A549 (cell line): ENCODE measurements around the gene FERMT3. TPM values are rescaled to one million over a fixed set of nuclear protein-coding genes. Genes with fewer than 3 reads are reported as not detected.

Experiments used
- ATAC-seq, 2 experiments: fragments of 200-7000 bp in 1 of 2; fragments of >200 bp in 1 of 2; cut with Nextera tagmentation in 1 of 2; cut with Tn5 transposase in 1 of 2; 3 replicates each; pipeline versions ENCODE4 v1.8.0 to v1.9.1; 2018 to 2020; ENCODE audit warnings: mild to moderate bottlenecking in 1 of 2, moderate library complexity in 1 of 2
- CTCF ChIA-PET: fragments of 300-600 bp; sonication (Branson Sonifier 250); formaldehyde crosslinking; extraction: SDS; loops from one replicate; lab custom pipeline; 2021; ENCODE audit warnings: antibody characterized with exemption, inconsistent platforms; lab: Yijun Ruan, JAX
- POLR2A ChIA-PET: fragments of 350-600 bp; formaldehyde crosslinking; extraction: SDS; loops from one replicate; lab custom pipeline; 2021; ENCODE audit warnings: antibody characterized with exemption, inconsistent platforms; lab: Yijun Ruan, JAX
- DNase-seq, 2 experiments: peaks; one replicate each; pipeline versions ENCODE4 v3.0.0 to v3.0.0-alpha.2; 2011 to 2016; ENCODE audit warnings: low read depth in 1 of 2, low spot score in 1 of 2
- FAIRE-seq: peaks from 2 replicates; lab custom pipeline; 2011; peaks lifted over from hg19 to GRCh38; lab: Jason Lieb, UNC
- H3K27ac ChIP-seq, 2 experiments: fragments of >200 bp; sonication (Bioruptor Twin); formaldehyde crosslinking; 3 replicates each; pipeline ENCODE4 v1.5.1; 2016 to 2017
- H3K4me1 ChIP-seq: fragments of >200 bp; sonication (Bioruptor Twin); formaldehyde crosslinking; 3 replicates; pipeline ENCODE4 v1.6.1; 2016
- H3K4me2 ChIP-seq: fragments of >200 bp; sonication (Bioruptor Twin); formaldehyde crosslinking; 3 replicates; pipeline ENCODE4 v1.6.1; 2016
- H3K4me3 ChIP-seq: fragments of >200 bp; sonication (Bioruptor Twin); formaldehyde crosslinking; 3 replicates; pipeline ENCODE4 v1.5.1; 2016
- H3K9me3 ChIP-seq: fragments of >200 bp; sonication (Bioruptor Twin); formaldehyde crosslinking; 3 replicates; pipeline ENCODE4 v1.6.1; 2016
- CBX8 ChIP-seq: fragments of 200-600 bp; sonication (generic); IDR thresholded peaks from 2 replicates; pipeline ENCODE4 v1.6.1; 2016
- CHD2 ChIP-seq: fragments of 150-350 bp; IDR thresholded peaks from 2 replicates; pipeline ENCODE4 v1.6.1; 2014; ENCODE audit warnings: low read length; ENCODE audit not compliant: partially characterized antibody
- HOXB13 ChIP-seq: fragments of 250-450 bp; sonication (Bioruptor Pico); IDR thresholded peaks from 2 replicates; pipeline ENCODE4 v1.5.0; 2020; ENCODE audit warnings: low read depth, mild to moderate bottlenecking, moderate library complexity
- MAFK ChIP-seq: fragments of 450-650 bp; IDR thresholded peaks from 2 replicates; pipeline ENCODE4 v1.6.1; 2014; ENCODE audit not compliant: partially characterized antibody
- MAZ ChIP-seq: fragments of 150-350 bp; IDR thresholded peaks from 2 replicates; pipeline ENCODE4 v1.6.1; 2014; ENCODE audit warnings: antibody characterized with exemption, low read depth, low read length, borderline replicate concordance
- RAD21 ChIP-seq, 2 experiments: fragments of >200 bp in 1 of 2; sonication (Bioruptor Twin) in 1 of 2; formaldehyde crosslinking in 1 of 2; IDR thresholded peaks in 1 of 2; conservative IDR thresholded peaks in 1 of 2; 2 replicates in 1 of 2; 3 replicates in 1 of 2; pipeline ENCODE4 v1.6.1; 2012 to 2018; ENCODE audit warnings: inconsistent platforms in 1 of 2
- RCOR1 ChIP-seq: fragments of 150-350 bp; IDR thresholded peaks from 2 replicates; pipeline ENCODE4 v1.6.1; 2014; ENCODE audit warnings: antibody characterized with exemption, low read length, low read depth
- RFX5 ChIP-seq: fragments of 450-650 bp; IDR thresholded peaks from 2 replicates; pipeline ENCODE4 v1.7.1; 2014; ENCODE audit warnings: antibody characterized with exemption, mild to moderate bottlenecking, moderate library complexity
- TFCP2L1 ChIP-seq: fragments of 250-450 bp; sonication (Bioruptor Pico); IDR thresholded peaks from 2 replicates; pipeline ENCODE4 v1.5.0; 2021; ENCODE audit warnings: mild to moderate bottlenecking
- ZNF302 ChIP-seq: fragments of 250-450 bp; sonication (Bioruptor Pico); IDR thresholded peaks from 2 replicates; pipeline ENCODE4 v1.9.0; 2021; ENCODE audit warnings: inconsistent platforms, mild to moderate bottlenecking, moderate library complexity
- WGBS: methylation state at CpG from one replicate; pipeline ENCODE4 v1.1.6; 2017; ENCODE audit errors: missing lambda C conversion rate; 5-methylcytosine and 5-hydroxymethylcytosine counted together
- polyA plus RNA-seq, 4 experiments: library from polyadenylated mRNA; depleted of rRNA in 3 of 4; stranded (reverse); fragments of >200 nt; fragmentation: RNase III in 1 of 4; extraction: RNeasy Plus Mini Kit Qiagen cat#74134 plus additional on column Dnase treatment in 1 of 4; gene quantifications; 2 replicates in 3 of 4; 3 replicates in 1 of 4; pipeline ENCODE4 v1.2.3, GENCODE V29; 2011 to 2017
- TF ChIP-seq, protein P1 (sequence below): fragments of 450-650 bp; IDR thresholded peaks from 2 replicates; pipeline ENCODE4 v1.6.1; 2014; ENCODE audit warnings: antibody characterized with exemption
- TF ChIP-seq, protein P2 (sequence below): fragments of 200-600 bp; sonication (generic); IDR thresholded peaks from 2 replicates; pipeline ENCODE4 v1.6.1; 2016; ENCODE audit warnings: antibody characterized with exemption, mild to moderate bottlenecking, moderate library complexity
- TF ChIP-seq, protein P3 (sequence below): IDR thresholded peaks from 2 replicates; pipeline ENCODE4 v1.6.1; 2012

The FERMT3 gene
- polyA plus RNA-seq, 2 of the 4 experiments (the other 2 are of a cell fraction): 0.56 to 2.1 TPM

DNA sequence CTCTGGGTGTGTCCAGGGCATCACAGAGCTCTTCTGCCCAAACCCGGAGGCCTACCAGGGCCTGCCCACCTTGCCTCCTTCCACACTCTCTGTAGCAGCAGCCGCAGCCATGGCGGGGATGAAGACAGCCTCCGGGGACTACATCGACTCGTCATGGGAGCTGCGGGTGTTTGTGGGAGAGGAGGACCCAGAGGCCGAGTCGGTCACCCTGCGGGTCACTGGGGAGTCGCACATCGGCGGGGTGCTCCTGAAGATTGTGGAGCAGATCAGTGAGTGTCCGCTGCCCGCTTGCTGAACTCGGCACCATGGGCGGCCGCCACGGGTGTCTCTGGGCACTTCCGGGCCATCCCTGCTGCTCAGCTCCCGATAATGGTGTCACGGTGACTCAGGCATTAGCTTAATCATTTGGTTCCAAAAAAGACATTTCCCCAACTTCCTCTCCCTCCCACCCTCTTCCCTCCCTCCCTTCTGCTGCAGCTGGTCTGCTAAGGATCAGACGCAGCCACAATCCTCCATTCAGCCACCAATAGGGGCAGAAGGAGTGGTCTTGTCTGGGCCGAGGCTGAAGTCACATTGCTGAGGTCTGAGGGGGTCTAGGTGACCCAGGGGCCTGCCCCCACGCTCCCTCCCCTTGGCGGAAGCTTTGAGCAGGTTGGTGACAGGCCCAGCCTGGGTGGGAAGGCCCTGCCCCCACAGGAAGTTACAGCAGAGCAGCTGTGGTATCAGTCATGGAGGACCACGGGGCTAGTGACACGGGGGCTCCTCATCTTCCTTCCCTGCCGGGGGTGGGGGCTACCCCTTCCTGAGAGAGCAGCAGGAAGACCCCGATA, 950 bp downstream of the FERMT3 start:
- Histone ChIP-seq H3K27ac (peak overlapping the region in 1 of 2 experiments; percentile 34; a peak in 1 of 6 replicates), H3K4me2 (no peak overlapping the region), H3K4me3 (no peak overlapping the region), H3K4me1 (peaks cover 9% of the 10 kb centered on the region; the same call in 1 of the 3 replicates), H3K9me3 (no peaks in the 10 kb centered on the region)
- TF ChIP-seq, protein P1, sequence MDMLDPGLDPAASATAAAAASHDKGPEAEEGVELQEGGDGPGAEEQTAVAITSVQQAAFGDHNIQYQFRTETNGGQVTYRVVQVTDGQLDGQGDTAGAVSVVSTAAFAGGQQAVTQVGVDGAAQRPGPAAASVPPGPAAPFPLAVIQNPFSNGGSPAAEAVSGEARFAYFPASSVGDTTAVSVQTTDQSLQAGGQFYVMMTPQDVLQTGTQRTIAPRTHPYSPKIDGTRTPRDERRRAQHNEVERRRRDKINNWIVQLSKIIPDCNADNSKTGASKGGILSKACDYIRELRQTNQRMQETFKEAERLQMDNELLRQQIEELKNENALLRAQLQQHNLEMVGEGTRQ: no peak
- TF ChIP-seq CBX8: no peak
- FAIRE-seq (no peak), ATAC-seq (no peak), DNase-seq (no peak)
- POLR2A ChIA-PET: no interaction called here
- 87% methylated on average over 24 of the region's 30 CpGs for WGBS
- CTCF ChIA-PET: interaction anchor here (1.1 to 20.3 kb wide), 7 partner anchors 13 to 95 kb away, joined by 3 to 254 read pairs (median 27); partner anchors contain the start of genes CATSPERZ, DNAJC4, NUDT22 and PLCB3

DNA sequence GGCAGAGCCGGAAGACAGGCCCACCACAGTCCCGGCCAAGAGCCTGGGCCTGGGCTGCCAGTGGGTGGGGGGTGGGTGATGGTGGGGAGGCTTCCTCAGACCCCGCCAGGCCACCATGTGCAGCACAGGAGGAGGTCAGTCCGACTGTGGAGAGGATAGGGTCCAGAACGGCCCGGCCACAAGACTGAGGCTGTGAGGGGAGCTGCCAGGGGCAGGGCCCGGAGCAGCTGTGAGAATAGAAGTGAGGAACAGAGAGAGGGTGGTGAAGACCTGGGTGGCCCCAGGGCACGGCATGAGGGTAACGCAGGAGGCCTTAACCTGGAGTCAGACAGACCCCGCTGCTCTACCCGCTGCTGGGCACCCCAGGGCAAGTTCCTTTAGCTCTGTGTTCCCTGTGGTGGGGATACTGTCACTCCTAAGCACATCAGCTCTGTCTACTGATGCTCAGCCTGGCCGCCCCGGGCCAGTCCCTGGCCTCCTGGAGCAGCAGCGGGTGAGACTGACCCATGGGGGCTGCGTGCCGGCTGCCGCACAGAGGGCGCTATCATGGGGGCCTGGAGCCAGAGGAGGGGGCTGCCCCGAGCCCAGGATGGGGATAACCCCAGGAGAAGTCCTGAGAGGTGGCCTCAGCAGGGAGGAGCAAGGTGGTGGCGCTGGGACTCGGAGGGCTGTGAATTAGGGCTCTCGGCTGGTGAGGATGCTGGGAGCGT, 1.7 kb downstream of the FERMT3 start:
- no peak overlapping the region for H3K4me3 ChIP-seq
- CTCF ChIA-PET: interaction anchor here (1.4 to 20.3 kb wide), 5 partner anchors 12 to 94 kb away, joined by 3 to 254 read pairs (median 29); partner anchors contain the start of genes CATSPERZ, DNAJC4, NUDT22 and PLCB3
- no peak overlapping the region for H3K4me2 ChIP-seq
- TF ChIP-seq RAD21 (conservative IDR thresholded peaks at IDR 0.05 in 1 of 2, IDR thresholded peaks at IDR 0.05 in 1 of 2) (no peak), MAZ (no peak), RCOR1 (no peak), MAFK (no peak), TFCP2L1 (CRISPR knock-in tag) (no peak), CHD2 (no peak), ZNF302 (no peak), HOXB13 (no peak), RFX5 (no peak)
- TF ChIP-seq, protein P2, sequence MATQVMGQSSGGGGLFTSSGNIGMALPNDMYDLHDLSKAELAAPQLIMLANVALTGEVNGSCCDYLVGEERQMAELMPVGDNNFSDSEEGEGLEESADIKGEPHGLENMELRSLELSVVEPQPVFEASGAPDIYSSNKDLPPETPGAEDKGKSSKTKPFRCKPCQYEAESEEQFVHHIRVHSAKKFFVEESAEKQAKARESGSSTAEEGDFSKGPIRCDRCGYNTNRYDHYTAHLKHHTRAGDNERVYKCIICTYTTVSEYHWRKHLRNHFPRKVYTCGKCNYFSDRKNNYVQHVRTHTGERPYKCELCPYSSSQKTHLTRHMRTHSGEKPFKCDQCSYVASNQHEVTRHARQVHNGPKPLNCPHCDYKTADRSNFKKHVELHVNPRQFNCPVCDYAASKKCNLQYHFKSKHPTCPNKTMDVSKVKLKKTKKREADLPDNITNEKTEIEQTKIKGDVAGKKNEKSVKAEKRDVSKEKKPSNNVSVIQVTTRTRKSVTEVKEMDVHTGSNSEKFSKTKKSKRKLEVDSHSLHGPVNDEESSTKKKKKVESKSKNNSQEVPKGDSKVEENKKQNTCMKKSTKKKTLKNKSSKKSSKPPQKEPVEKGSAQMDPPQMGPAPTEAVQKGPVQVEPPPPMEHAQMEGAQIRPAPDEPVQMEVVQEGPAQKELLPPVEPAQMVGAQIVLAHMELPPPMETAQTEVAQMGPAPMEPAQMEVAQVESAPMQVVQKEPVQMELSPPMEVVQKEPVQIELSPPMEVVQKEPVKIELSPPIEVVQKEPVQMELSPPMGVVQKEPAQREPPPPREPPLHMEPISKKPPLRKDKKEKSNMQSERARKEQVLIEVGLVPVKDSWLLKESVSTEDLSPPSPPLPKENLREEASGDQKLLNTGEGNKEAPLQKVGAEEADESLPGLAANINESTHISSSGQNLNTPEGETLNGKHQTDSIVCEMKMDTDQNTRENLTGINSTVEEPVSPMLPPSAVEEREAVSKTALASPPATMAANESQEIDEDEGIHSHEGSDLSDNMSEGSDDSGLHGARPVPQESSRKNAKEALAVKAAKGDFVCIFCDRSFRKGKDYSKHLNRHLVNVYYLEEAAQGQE: no peak
- TF ChIP-seq, protein P3, sequence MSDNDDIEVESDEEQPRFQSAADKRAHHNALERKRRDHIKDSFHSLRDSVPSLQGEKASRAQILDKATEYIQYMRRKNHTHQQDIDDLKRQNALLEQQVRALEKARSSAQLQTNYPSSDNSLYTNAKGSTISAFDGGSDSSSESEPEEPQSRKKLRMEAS: no peak
- over 99% methylated on average over 12 of the region's 23 CpGs for WGBS
- ATAC-seq: no peak
- POLR2A ChIA-PET: no interaction called here
- H3K27ac ChIP-seq: peak overlapping the region in 1 of 2 experiments; percentile 34; a peak in 1 of 6 replicates
- no peak for DNase-seq
- no peak for FAIRE-seq
- H3K4me1 ChIP-seq: peaks cover 9% of the 10 kb centered on the region; the same call in 1 of the 3 replicates
- no peaks in the 10 kb centered on the region for H3K9me3 ChIP-seq
